Raji (cell line): ENCODE results near the gene NASP.

Experiments
- POLR2A ChIP-seq: IDR thresholded peaks from 2 replicates; pipeline ENCODE4 v1.6.1; 2011; ENCODE audit warnings: low read depth, low read length, control low read depth; ENCODE audit not compliant: insufficient read depth

Gene NASP

GRCh38 chr1:45622524-45623394 lies 38.9 kb downstream of the NASP start:
- TF ChIP-seq POLR2A = no peak

GRCh38 chr1:45623972-45624371 lies 40.1 kb downstream of the NASP start, which contains the start of gene CCDC17:
CCDC17 (minus strand) TSS chr1:45624054; CDS start chr1:45623909, 145 bp downstream.
- no peak for TF ChIP-seq POLR2A

GRCh38 chr1:45629035-45629434 lies 45.2 kb downstream of the NASP start:
- no peak for TF ChIP-seq POLR2A

GRCh38 chr1:45630429-45630828 lies 46.6 kb downstream of the NASP start:
- TF ChIP-seq POLR2A = no peak

- TF ChIP-seq POLR2A = no peak
Observed at GRCh38 chr1:45635211-45635610, 51.4 kb downstream of the NASP start.

- no peak for TF ChIP-seq POLR2A
Observed at GRCh38 chr1:45640293-45640692, 56.5 kb downstream of the NASP start.

GRCh38 chr1:45643321-45643720 lies 59.5 kb downstream of the NASP start:
- TF ChIP-seq POLR2A = no peak

- TF ChIP-seq POLR2A = no peak
Observed at GRCh38 chr1:45643978-45644377, 60.1 kb downstream of the NASP start.

GRCh38 chr1:45644661-45645060 lies 60.8 kb downstream of the NASP start:
- TF ChIP-seq POLR2A = no peak

GRCh38 chr1:45647248-45648021 lies 63.6 kb downstream of the NASP start:
- no peak for TF ChIP-seq POLR2A

- no peak for TF ChIP-seq POLR2A
Observed at GRCh38 chr1:45654540-45655280, 70.9 kb downstream of the NASP start.

- TF ChIP-seq POLR2A = no peak
Observed at GRCh38 chr1:45656573-45657226, 72.9 kb downstream of the NASP start.

GRCh38 chr1:45658171-45658570 lies 74.3 kb downstream of the NASP start:
- no peak for TF ChIP-seq POLR2A

- no peak for TF ChIP-seq POLR2A
Observed at GRCh38 chr1:45659222-45659621, 75.4 kb downstream of the NASP start.

- TF ChIP-seq POLR2A = no peak
Observed at GRCh38 chr1:45660336-45660735, 76.5 kb downstream of the NASP start.
